ENCODE measurements around the gene CBR3. TPM values are rescaled to one million over a fixed set of nuclear protein-coding genes. Genes with fewer than 3 reads are reported as not detected.
"Not testable (repeated sequence)": the region's sequence is repeated elsewhere in the genome, so short reads cannot be mapped to it uniquely, and the experiment has no call there.

The CBR3 gene
- total and polyA plus RNA-seq, 2 donors: 1.5 to 9.1 TPM

- peaks cover 3 to 15% of the 10 kb centered on the region in 2 donors for H3K27me3 ChIP-seq (ENCODE audit: control insufficient read depth in 2 of 2, insufficient read depth in 1 of 2, low read length in 1 of 2)
These were observed 8.2 kb upstream of the CBR3 start for GRCh38 chr21:36126621-36127110.

GRCh38 chr21:36127250-36127904, 7.5 kb upstream of the CBR3 start:
- DNase-seq (ENCODE audit: low read depth in 6 of 9, low spot score in 9 of 9): no peak
- peaks cover 0 to 2% of the 10 kb centered on the region in 2 donors for H3K4me1 ChIP-seq (ENCODE audit: control insufficient read depth in 2 of 2, insufficient read depth in 2 of 2, low read length in 2 of 2)
- no peak overlapping the region for H3K4me3 ChIP-seq (ENCODE audit: low read length in 2 of 2)
- peaks cover 7 to 21% of the 10 kb centered on the region in 2 donors for H3K27me3 ChIP-seq (ENCODE audit: control insufficient read depth in 2 of 2, insufficient read depth in 1 of 2, low read length in 1 of 2)
- no peaks in the 10 kb centered on the region for H3K9me3 ChIP-seq (ENCODE audit: control insufficient read depth in 2 of 2, insufficient read depth in 1 of 2, low read length in 1 of 2)
- WGBS: 92% methylated on average over 10 of the region's 10 CpGs
- H3K27ac ChIP-seq (ENCODE audit: low read depth in 1 of 2, low read length in 1 of 2): no peak overlapping the region
- no peaks in the 10 kb centered on the region for H3K36me3 ChIP-seq (ENCODE audit: control insufficient read depth in 2 of 2, insufficient read depth in 2 of 2, low read length in 1 of 2)

More at GRCh38 chr21:36126621-36127110, 8.2 kb upstream of the CBR3 start:
- Histone ChIP-seq H3K4me3 (ENCODE audit: low read length in 2 of 2) (no peak overlapping the region), H3K36me3 (ENCODE audit: control insufficient read depth in 2 of 2, insufficient read depth in 2 of 2, low read length in 1 of 2) (no peaks in the 10 kb centered on the region), H3K27ac (ENCODE audit: low read depth in 1 of 2, low read length in 1 of 2) (no peak overlapping the region), H3K4me1 (ENCODE audit: control insufficient read depth in 2 of 2, insufficient read depth in 2 of 2, low read length in 2 of 2) (peaks cover 0 to 2% of the 10 kb centered on the region in 2 donors), H3K9me3 (ENCODE audit: control insufficient read depth in 2 of 2, insufficient read depth in 1 of 2, low read length in 1 of 2) (no peaks in the 10 kb centered on the region)
- WGBS: 98% methylated on average over 5 of the region's 5 CpGs
- DNase-seq (ENCODE audit: low read depth in 6 of 9, low spot score in 9 of 9): no peak

GRCh38 chr21:36127977-36128376, 6.9 kb upstream of the CBR3 start:
- Histone ChIP-seq H3K27ac (ENCODE audit: low read depth in 1 of 2, low read length in 1 of 2) (no peak overlapping the region), H3K36me3 (ENCODE audit: control insufficient read depth in 2 of 2, insufficient read depth in 2 of 2, low read length in 1 of 2) (no peaks in the 10 kb centered on the region), H3K4me1 (ENCODE audit: control insufficient read depth in 2 of 2, insufficient read depth in 2 of 2, low read length in 2 of 2) (peaks cover 0 to 2% of the 10 kb centered on the region in 2 donors), H3K9me3 (ENCODE audit: control insufficient read depth in 2 of 2, insufficient read depth in 1 of 2, low read length in 1 of 2) (no peaks in the 10 kb centered on the region), H3K4me3 (ENCODE audit: low read length in 2 of 2) (no peak overlapping the region), H3K27me3 (ENCODE audit: control insufficient read depth in 2 of 2, insufficient read depth in 1 of 2, low read length in 1 of 2) (peaks cover 11 to 27% of the 10 kb centered on the region in 2 donors)
- 92% methylated on average over 5 of the region's 5 CpGs for WGBS
- no peak for DNase-seq (ENCODE audit: low read depth in 6 of 9, low spot score in 9 of 9)

- peaks cover 0 to 2% of the 10 kb centered on the region in 2 donors for H3K4me1 ChIP-seq (ENCODE audit: control insufficient read depth in 2 of 2, insufficient read depth in 2 of 2, low read length in 2 of 2)
These were observed 5.7 kb upstream of the CBR3 start for GRCh38 chr21:36129219-36129618.

GRCh38 chr21:36130414-36130762, 4.5 kb upstream of the CBR3 start:
- DNase-seq (ENCODE audit: low read depth in 6 of 9, low spot score in 9 of 9); H3K27ac ChIP-seq (ENCODE audit: low read depth in 1 of 2, low read length in 1 of 2); H3K9me3 ChIP-seq (ENCODE audit: control insufficient read depth in 2 of 2, insufficient read depth in 1 of 2, low read length in 1 of 2); H3K36me3 ChIP-seq (ENCODE audit: control insufficient read depth in 2 of 2, insufficient read depth in 2 of 2, low read length in 1 of 2): not testable (repeated sequence)
- WGBS: 26% methylated on average over 10 of the region's 18 CpGs
- H3K4me1 ChIP-seq (ENCODE audit: control insufficient read depth in 2 of 2, insufficient read depth in 2 of 2, low read length in 2 of 2): peaks cover 8 to 10% of the 10 kb centered on the region in 2 donors
- peak overlapping the region in 1 of 2 donors; percentile 46 for H3K4me3 ChIP-seq (ENCODE audit: low read length in 2 of 2)
- H3K27me3 ChIP-seq (ENCODE audit: control insufficient read depth in 2 of 2, insufficient read depth in 1 of 2, low read length in 1 of 2): peaks cover 29 to 51% of the 10 kb centered on the region in 2 donors

More at GRCh38 chr21:36129219-36129618, 5.7 kb upstream of the CBR3 start:
- peaks cover 20 to 39% of the 10 kb centered on the region in 2 donors for H3K27me3 ChIP-seq (ENCODE audit: control insufficient read depth in 2 of 2, insufficient read depth in 1 of 2, low read length in 1 of 2)
- no peak overlapping the region for H3K27ac ChIP-seq (ENCODE audit: low read depth in 1 of 2, low read length in 1 of 2)
- no peak for DNase-seq (ENCODE audit: low read depth in 6 of 9, low spot score in 9 of 9)
- WGBS: 77% methylated on average over 2 of the region's 2 CpGs
- no peaks in the 10 kb centered on the region for H3K9me3 ChIP-seq (ENCODE audit: control insufficient read depth in 2 of 2, insufficient read depth in 1 of 2, low read length in 1 of 2)
- H3K36me3 ChIP-seq (ENCODE audit: control insufficient read depth in 2 of 2, insufficient read depth in 2 of 2, low read length in 1 of 2): no peaks in the 10 kb centered on the region
- H3K4me3 ChIP-seq (ENCODE audit: low read length in 2 of 2): no peak overlapping the region

- H3K36me3 ChIP-seq (ENCODE audit: control insufficient read depth in 2 of 2, insufficient read depth in 2 of 2, low read length in 1 of 2); H3K4me3 ChIP-seq (ENCODE audit: low read length in 2 of 2); H3K9me3 ChIP-seq (ENCODE audit: control insufficient read depth in 2 of 2, insufficient read depth in 1 of 2, low read length in 1 of 2); DNase-seq (ENCODE audit: low read depth in 6 of 9, low spot score in 9 of 9); H3K27ac ChIP-seq (ENCODE audit: low read depth in 1 of 2, low read length in 1 of 2): not testable (repeated sequence)
- 96% methylated on average over 5 of the region's 5 CpGs for WGBS
- peaks cover 34 to 55% of the 10 kb centered on the region in 2 donors for H3K27me3 ChIP-seq (ENCODE audit: control insufficient read depth in 2 of 2, insufficient read depth in 1 of 2, low read length in 1 of 2)
- peaks cover 11 to 14% of the 10 kb centered on the region in 2 donors for H3K4me1 ChIP-seq (ENCODE audit: control insufficient read depth in 2 of 2, insufficient read depth in 2 of 2, low read length in 2 of 2)
These were observed 4.0 kb upstream of the CBR3 start for GRCh38 chr21:36130839-36131238.

- DNase-seq (ENCODE audit: low read depth in 6 of 9, low spot score in 9 of 9): no peak
- Histone ChIP-seq H3K36me3 (ENCODE audit: control insufficient read depth in 2 of 2, insufficient read depth in 2 of 2, low read length in 1 of 2) (no peaks in the 10 kb centered on the region), H3K9me3 (ENCODE audit: control insufficient read depth in 2 of 2, insufficient read depth in 1 of 2, low read length in 1 of 2) (no peaks in the 10 kb centered on the region), H3K27me3 (ENCODE audit: control insufficient read depth in 2 of 2, insufficient read depth in 1 of 2, low read length in 1 of 2) (peaks cover 40 to 71% of the 10 kb centered on the region in 2 donors), H3K27ac (ENCODE audit: low read depth in 1 of 2, low read length in 1 of 2) (no peak overlapping the region), H3K4me1 (ENCODE audit: control insufficient read depth in 2 of 2, insufficient read depth in 2 of 2, low read length in 2 of 2) (peaks cover 15 to 23% of the 10 kb centered on the region in 2 donors), H3K4me3 (ENCODE audit: low read length in 2 of 2) (no peak overlapping the region)
- WGBS: 95% methylated on average over 8 of the region's 8 CpGs
These were observed 2.2 kb upstream of the CBR3 start for GRCh38 chr21:36132696-36133095.

DNA sequence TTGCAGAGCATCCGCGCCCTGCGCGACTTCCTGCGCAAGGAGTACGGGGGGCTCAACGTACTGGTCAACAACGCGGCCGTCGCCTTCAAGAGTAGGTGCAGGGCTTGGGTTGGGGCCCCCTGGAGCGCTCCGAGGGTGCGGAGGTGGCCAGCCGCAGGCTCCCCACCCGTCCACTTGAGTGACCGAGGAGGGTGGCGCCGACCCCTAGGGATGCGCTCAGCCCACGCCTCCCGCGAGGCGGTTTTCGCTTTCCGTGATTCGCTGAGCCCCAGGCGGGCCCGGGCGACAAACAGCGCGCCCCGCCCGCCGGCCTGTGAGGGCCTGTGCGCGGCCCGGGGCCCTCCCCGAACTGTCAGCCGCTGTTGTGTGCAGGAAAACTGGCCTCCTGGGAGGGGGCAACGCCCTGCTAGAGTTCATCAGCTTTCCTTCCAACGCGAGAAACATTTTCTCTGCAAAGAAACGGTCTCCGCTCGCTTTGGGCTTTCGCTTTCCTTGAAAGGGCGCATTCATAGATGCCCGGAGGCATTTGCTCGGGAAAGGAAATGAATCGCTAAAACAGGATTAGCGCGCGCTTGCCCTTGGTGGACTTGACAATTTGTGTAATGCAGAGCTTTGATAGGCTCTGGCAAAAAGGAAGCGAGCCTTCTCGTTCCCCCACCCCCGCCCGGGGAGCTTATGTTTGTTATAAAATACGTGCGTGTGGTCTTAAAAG, 668 bp downstream of the CBR3 start:
- Histone ChIP-seq H3K4me3 (ENCODE audit: low read length in 2 of 2) (peak overlapping the region; percentile 43 to 60), H3K27ac (ENCODE audit: low read depth in 1 of 2, low read length in 1 of 2) (peak overlapping the region; percentile 37 to 68), H3K4me1 (ENCODE audit: control insufficient read depth in 2 of 2, insufficient read depth in 2 of 2, low read length in 2 of 2) (peaks cover 15 to 23% of the 10 kb centered on the region in 2 donors), H3K27me3 (ENCODE audit: control insufficient read depth in 2 of 2, insufficient read depth in 1 of 2, low read length in 1 of 2) (peaks cover 39 to 80% of the 10 kb centered on the region in 2 donors), H3K36me3 (ENCODE audit: control insufficient read depth in 2 of 2, insufficient read depth in 2 of 2, low read length in 1 of 2) (no peaks in the 10 kb centered on the region), H3K9me3 (ENCODE audit: control insufficient read depth in 2 of 2, insufficient read depth in 1 of 2, low read length in 1 of 2) (no peaks in the 10 kb centered on the region)
- under 1% methylated on average over 60 of the region's 60 CpGs for WGBS
- peak in 1 of 9 donors; percentile 58 for DNase-seq (ENCODE audit: low read depth in 6 of 9, low spot score in 9 of 9)

DNA sequence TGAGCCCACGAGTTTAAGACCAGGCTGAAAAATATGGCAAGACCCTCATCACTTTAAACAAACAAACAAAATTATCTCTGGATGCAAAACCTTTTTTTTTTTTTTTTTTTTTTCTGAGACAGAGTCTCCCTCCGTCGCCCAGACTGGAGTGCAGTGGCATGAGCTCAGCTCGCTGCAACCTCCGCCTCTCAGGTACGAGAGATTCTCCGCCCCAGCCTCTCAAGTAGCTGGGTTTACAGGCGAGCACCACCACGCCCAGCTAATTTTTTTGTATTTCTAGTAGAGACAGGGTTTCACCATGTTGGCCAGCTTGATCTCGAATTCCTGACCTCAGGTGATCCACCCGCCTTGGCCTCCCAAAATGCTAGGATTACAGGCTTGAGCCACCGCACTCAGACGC, 4.9 kb downstream of the CBR3 start:
- 97% methylated on average over 13 of the region's 13 CpGs for WGBS
- H3K4me1 ChIP-seq (ENCODE audit: control insufficient read depth in 2 of 2, insufficient read depth in 2 of 2, low read length in 2 of 2): peaks cover 13 to 25% of the 10 kb centered on the region in 2 donors
- not testable (repeated sequence) for H3K27ac ChIP-seq (ENCODE audit: low read depth in 1 of 2, low read length in 1 of 2); DNase-seq (ENCODE audit: low read depth in 6 of 9, low spot score in 9 of 9); H3K9me3 ChIP-seq (ENCODE audit: control insufficient read depth in 2 of 2, insufficient read depth in 1 of 2, low read length in 1 of 2); H3K36me3 ChIP-seq (ENCODE audit: control insufficient read depth in 2 of 2, insufficient read depth in 2 of 2, low read length in 1 of 2); H3K4me3 ChIP-seq (ENCODE audit: low read length in 2 of 2)
- H3K27me3 ChIP-seq (ENCODE audit: control insufficient read depth in 2 of 2, insufficient read depth in 1 of 2, low read length in 1 of 2): peaks cover 14 to 48% of the 10 kb centered on the region in 2 donors

Data from thymus (tissue), 11 donors.